Stimulated activated CD4-positive, alpha-beta T cell treated with anti-CD3 and anti-CD28 coated beads, Interleukin-2, amount 100 ng/mL, for 48 hours (primary cell): ENCODE results near the gene CYLC2.

Experiments used
- DNase-seq, 2 donors: peaks; one replicate each; pipeline ENCODE4 v3.0.0-alpha.2; 2020

The CYLC2 gene

GRCh38 chr9:102995033-102995432 lies at the start of gene CYLC2:
Gene CYLC2 (plus strand): TSS chr9:102995333. CDS start chr9:102995381, 48 bp downstream.
- no peak for DNase-seq

- DNase-seq, result no peak
These were observed 44.8 kb upstream of the CYLC2 start for GRCh38 chr9:102950346-102950745.

- no peak for DNase-seq
These were observed 28.1 kb upstream of the CYLC2 start for GRCh38 chr9:102966999-102967398.

- no peak for DNase-seq
These were observed 27.2 kb upstream of the CYLC2 start for GRCh38 chr9:102967979-102968378.

GRCh38 chr9:102972780-102973179 lies 22.4 kb upstream of the CYLC2 start:
- DNase-seq, result no peak

- DNase-seq, result no peak
These were observed 20.6 kb upstream of the CYLC2 start for GRCh38 chr9:102974530-102974929.

- no peak for DNase-seq
These were observed 19.9 kb upstream of the CYLC2 start for GRCh38 chr9:102975251-102975650.

GRCh38 chr9:102985162-102985895 lies 9.8 kb upstream of the CYLC2 start:
- no peak for DNase-seq

GRCh38 chr9:102986425-102986824 lies 8.7 kb upstream of the CYLC2 start:
- DNase-seq, result no peak

GRCh38 chr9:103003689-103004088 lies 8.6 kb downstream of the CYLC2 start:
- no peak for DNase-seq

GRCh38 chr9:103014242-103014641 lies 19.1 kb downstream of the CYLC2 start:
- no peak for DNase-seq

GRCh38 chr9:103025796-103026195 lies 30.7 kb downstream of the CYLC2 start:
- no peak for DNase-seq

- no peak for DNase-seq
These were observed 42.7 kb downstream of the CYLC2 start for GRCh38 chr9:103037508-103038477.

- no peak for DNase-seq
These were observed 46.8 kb downstream of the CYLC2 start for GRCh38 chr9:103041961-103042360.
